ENCODE results near the gene NECTIN3.

DNA sequence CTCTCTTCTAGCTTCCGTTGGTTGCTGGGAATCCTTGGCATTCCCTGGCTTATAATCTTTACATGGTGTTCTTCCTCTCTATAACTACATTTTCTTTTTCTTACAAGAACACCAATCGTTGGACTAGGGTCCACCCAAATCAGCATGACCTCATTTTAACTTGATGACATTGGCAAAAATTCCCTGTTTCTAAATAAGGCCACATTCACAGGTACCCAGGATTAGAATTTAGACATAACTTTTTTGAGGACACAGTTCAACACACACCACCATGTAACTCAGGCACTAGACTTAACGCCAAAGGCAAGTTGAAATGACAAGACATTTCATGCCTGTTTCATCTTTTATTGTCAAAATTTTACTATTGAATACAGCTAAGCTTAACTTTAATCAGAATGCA is 93.0 kb downstream of the NECTIN3 start:
- TF ChIP-seq, protein P1, sequence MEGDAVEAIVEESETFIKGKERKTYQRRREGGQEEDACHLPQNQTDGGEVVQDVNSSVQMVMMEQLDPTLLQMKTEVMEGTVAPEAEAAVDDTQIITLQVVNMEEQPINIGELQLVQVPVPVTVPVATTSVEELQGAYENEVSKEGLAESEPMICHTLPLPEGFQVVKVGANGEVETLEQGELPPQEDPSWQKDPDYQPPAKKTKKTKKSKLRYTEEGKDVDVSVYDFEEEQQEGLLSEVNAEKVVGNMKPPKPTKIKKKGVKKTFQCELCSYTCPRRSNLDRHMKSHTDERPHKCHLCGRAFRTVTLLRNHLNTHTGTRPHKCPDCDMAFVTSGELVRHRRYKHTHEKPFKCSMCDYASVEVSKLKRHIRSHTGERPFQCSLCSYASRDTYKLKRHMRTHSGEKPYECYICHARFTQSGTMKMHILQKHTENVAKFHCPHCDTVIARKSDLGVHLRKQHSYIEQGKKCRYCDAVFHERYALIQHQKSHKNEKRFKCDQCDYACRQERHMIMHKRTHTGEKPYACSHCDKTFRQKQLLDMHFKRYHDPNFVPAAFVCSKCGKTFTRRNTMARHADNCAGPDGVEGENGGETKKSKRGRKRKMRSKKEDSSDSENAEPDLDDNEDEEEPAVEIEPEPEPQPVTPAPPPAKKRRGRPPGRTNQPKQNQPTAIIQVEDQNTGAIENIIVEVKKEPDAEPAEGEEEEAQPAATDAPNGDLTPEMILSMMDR (IDR thresholded peaks at IDR 0.05): no peak
- TF ChIP-seq POLR2A (IDR thresholded peaks at IDR 0.05) (no peak), EP300 (IDR thresholded peaks at IDR 0.05) (no peak)

Data from tibial nerve (tissue), 4 donors.